ENCODE measurements around the gene SLX9.
"Not testable (repeated sequence)": the region's sequence is repeated elsewhere in the genome, so short reads cannot be mapped to it uniquely, and the experiment has no call there.

The SLX9 gene

GRCh38 chr21:44965251-44966022, 25.6 kb downstream of the SLX9 start:
- no peak for DNase-seq

GRCh38 chr21:44966135-44967081, 26.6 kb downstream of the SLX9 start:
- DNase-seq, result peak; percentile 14 to 84

GRCh38 chr21:44967082-44968047, 27.5 kb downstream of the SLX9 start:
- no peak for DNase-seq

- DNase-seq, result no peak
Measured at GRCh38 chr21:44969066-44969670, 29.3 kb downstream of the SLX9 start.

- peak; percentile 12 to 86 for DNase-seq
Measured at GRCh38 chr21:44969931-44970755, 30.3 kb downstream of the SLX9 start.

GRCh38 chr21:44970766-44971671, 31.2 kb downstream of the SLX9 start:
- no peak for DNase-seq

GRCh38 chr21:44971672-44971995, 31.8 kb downstream of the SLX9 start:
- no peak for DNase-seq

- DNase-seq, result no peak
Measured at GRCh38 chr21:44972301-44972814, 32.5 kb downstream of the SLX9 start.

GRCh38 chr21:44972821-44973220, 33.0 kb downstream of the SLX9 start:
- no peak for DNase-seq

GRCh38 chr21:44973598-44973997, 33.8 kb downstream of the SLX9 start:
- DNase-seq, result no peak

GRCh38 chr21:44974676-44975075, 34.8 kb downstream of the SLX9 start:
- DNase-seq, result no peak

GRCh38 chr21:44975720-44976555, 36.1 kb downstream of the SLX9 start:
- no peak for DNase-seq

- not testable (repeated sequence) for DNase-seq
Measured at GRCh38 chr21:44976556-44977393, 36.9 kb downstream of the SLX9 start.

- no peak for DNase-seq
Measured at GRCh38 chr21:44977616-44978340, 37.9 kb downstream of the SLX9 start.

GRCh38 chr21:44979687-44980561, 40.1 kb downstream of the SLX9 start:
- no peak for DNase-seq
